ENCODE measurements around the gene IFI27. TPM values are rescaled to one million over a fixed set of nuclear protein-coding genes. Genes with fewer than 3 reads are reported as not detected.

Gene IFI27
- 100 to 1,000 TPM; 133 to 455 (median 216) TPM for total RNA-seq

DNA sequence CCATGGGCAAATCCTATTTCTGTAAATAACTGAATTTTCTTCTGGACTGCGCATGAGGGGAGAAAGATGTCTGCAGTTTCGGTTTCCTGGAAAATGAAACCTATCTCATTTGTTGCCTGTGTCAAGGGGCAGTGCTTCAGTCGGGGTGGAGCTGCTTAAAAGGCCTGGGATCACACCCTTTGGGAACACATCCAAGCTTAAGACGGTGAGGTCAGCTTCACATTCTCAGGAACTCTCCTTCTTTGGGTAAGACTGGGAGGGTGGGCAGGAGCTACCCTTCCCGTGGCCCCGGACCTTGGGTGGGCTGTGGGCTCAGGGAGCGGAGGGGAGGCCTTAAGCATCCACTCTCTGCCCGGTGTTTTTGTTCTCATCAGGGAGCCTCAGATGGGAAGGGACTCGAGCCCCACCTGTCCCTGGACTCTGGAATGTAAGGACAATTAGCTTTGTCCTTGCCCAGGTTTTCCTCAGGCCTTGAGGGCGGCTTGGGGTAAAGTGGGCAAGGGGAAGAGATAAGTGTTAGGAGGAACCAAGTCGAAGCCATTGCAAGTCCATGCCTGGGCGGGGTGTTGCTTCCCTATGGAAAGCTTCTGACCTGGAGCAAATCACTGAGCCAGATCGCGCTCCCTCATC is at the start of gene IFI27:
IFI27 (plus strand) TSS at position 185 of the 630 bp plus-strand sequence.
- TF ChIP-seq, protein P1, sequence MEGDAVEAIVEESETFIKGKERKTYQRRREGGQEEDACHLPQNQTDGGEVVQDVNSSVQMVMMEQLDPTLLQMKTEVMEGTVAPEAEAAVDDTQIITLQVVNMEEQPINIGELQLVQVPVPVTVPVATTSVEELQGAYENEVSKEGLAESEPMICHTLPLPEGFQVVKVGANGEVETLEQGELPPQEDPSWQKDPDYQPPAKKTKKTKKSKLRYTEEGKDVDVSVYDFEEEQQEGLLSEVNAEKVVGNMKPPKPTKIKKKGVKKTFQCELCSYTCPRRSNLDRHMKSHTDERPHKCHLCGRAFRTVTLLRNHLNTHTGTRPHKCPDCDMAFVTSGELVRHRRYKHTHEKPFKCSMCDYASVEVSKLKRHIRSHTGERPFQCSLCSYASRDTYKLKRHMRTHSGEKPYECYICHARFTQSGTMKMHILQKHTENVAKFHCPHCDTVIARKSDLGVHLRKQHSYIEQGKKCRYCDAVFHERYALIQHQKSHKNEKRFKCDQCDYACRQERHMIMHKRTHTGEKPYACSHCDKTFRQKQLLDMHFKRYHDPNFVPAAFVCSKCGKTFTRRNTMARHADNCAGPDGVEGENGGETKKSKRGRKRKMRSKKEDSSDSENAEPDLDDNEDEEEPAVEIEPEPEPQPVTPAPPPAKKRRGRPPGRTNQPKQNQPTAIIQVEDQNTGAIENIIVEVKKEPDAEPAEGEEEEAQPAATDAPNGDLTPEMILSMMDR (IDR thresholded peaks at IDR 0.05; ENCODE audit: low read depth) = no peak

DNA sequence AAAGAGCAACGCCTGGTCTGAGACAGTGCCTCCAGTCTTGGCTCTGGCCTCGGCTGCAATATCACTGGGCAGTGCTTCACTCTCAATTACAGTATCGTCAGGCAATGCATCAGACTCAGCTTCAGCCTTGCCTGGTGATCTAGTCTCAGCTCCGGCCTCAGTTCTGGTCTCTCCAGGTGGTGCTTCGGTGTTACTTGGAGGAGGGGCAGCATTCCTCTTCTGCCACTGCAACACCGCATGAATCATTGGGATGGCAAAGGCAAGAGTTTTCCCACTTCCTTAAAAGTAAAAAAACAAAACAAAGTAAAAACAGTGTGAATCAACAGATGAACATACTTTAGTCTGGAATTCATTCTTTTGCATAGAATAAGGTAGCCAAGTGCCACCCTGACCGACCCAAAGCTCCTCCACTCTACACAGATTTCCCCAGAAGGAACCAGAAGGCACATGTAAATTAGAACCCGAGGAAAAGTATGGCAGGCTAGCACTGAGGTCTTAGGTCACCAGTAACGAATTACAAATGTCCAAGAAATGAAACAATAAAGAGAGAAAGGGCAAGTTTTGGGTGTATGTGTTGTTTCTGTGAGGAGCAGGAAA is 48.1 kb upstream of the IFI27 start:
- TF ChIP-seq, protein P1 (IDR thresholded peaks at IDR 0.05; ENCODE audit: low read depth) = no peak

DNA sequence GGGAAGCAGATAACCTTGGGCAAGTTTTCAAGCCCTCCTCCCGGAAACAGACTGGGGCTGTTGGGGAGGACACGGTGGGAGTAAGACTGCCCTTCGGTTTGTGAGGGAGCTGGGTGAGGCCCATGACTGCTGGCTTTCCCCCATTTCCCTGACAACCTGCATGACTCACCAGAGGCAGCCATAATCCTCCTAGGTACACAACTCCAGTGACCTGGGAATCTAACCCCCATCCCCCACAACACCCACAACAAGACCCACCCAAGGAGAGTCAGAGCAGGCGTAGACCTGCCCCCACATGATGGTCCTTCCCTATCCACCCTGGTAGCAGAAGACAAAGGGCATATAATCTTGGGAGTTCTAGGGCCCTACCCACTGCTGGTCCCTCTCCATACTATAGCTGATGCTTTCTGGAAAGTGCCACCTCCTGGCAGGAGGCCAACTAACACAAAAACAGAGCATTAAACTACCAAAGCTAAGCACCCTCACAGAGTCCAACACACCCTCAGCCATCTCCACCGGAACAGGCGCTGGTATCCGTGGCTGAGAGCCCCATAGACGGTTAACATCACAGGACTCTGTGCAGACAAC is 44.4 kb upstream of the IFI27 start:
- TF ChIP-seq, protein P1 (IDR thresholded peaks at IDR 0.05; ENCODE audit: low read depth) = no peak

DNA sequence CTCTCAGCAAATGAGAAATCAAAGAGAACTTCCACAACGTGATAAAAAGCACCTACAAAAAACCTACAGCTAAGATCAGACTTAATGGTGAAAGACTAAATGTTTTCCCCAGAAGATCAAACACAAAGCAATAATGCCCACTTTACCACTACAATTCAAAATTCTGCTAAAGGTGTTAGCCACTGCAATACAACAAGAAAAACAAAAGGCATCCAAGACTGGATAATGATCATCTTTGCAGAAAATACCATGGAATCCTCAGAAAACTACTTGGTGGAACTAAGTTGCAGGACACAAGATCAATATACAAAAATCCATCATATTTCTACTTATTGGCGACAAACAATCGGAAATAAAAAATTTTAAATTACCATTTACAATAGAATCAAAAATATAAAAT is 36.0 kb upstream of the IFI27 start:
- TF ChIP-seq, protein P1 (IDR thresholded peaks at IDR 0.05; ENCODE audit: low read depth) = no peak

DNA sequence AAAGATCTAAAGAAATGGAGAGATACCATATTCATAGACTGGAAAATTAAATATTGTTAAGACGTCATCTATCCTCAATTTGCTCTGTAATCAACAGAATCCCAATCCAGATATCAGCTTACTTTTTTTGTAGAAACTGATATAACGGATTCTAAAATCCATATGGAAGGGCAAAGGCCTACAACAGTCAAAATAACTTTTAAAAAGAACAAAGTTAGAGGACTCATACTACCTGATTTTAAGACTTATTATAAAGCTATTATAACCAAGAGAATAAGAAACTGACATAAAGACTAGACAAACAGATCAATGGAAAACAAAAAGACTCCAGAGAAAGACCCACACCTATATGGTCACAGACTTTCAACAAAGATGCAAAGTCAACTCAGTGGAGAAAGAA is 35.5 kb upstream of the IFI27 start:
- TF ChIP-seq, protein P1 (IDR thresholded peaks at IDR 0.05; ENCODE audit: low read depth) = no peak

DNA sequence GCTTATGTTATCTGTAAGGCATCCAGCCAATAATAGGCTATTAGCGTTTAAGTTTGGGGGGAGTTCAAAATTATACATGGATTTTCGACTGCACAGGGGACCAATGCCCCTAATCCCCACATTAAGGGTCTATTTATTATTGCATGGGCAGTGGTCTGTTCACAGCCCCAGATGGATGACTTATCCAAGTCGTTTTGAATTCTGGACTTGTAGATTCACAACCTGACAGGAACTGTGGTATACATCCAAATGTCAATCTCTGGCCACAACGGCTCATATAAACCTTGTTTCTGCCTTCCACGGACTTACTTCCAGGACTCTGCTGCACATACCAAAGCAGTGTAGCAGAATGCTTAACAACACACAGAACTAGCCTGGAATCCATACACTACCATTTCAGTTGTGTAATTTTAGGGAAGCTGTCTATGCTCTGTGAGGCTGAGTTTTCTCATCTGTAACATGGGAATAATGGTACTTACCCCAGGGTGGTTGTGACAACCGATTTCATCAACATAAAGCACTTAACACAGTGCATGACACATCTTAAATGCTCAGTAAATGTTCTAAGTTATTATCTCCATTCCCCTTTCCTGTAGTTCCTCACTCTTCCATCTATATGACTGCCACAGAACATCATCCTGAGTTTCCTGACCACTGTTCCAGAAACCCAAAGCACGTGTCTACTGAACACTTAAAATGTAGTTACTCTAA is 33.3 kb upstream of the IFI27 start:
- TF ChIP-seq, protein P1 (IDR thresholded peaks at IDR 0.05; ENCODE audit: low read depth) = no peak

DNA sequence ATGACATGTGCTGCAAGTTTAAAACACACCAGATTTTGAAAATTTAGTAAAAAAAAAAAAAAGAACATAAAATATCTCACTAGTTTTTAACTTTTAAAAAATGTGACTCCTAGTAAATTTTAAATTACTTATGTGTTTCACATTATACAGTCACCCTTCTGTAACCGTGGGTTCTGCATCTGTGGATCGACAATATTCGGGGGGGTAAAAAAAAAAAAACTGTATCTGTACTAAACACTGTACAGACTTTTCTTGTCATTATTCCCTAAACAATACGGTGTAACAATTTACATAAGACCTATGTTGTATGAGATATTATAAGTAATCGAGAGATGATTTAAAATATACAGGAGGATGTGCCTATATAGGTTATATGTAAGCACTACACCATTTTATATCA is 32.7 kb upstream of the IFI27 start:
- TF ChIP-seq, protein P1 (IDR thresholded peaks at IDR 0.05; ENCODE audit: low read depth) = no peak
